ENCODE data around the gene SLC6A5.
A peak's percentile ranks its signal among the peaks of the same experiment; 100 is the strongest.

The SLC6A5 gene

DNA sequence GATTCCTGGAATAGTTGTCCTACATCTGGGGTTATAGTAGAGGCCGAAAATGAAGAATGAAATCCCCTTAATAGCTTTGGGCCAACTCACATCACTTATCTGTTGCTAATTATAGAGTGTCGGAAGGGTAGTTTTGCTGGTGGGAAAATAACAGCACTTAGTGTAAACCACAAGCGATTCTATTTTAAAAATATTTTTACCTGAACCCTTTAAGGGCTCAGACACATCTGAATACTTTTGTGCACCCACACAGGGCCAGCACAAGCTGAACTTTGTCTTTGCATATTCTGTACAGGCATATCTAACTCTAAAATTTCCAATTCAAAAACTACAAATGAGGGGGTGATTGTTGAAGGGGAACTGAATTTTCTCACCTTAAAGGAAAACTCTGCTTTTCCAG lies 27.6 kb downstream of the SLC6A5 start:
- no peak for DNase-seq

DNA sequence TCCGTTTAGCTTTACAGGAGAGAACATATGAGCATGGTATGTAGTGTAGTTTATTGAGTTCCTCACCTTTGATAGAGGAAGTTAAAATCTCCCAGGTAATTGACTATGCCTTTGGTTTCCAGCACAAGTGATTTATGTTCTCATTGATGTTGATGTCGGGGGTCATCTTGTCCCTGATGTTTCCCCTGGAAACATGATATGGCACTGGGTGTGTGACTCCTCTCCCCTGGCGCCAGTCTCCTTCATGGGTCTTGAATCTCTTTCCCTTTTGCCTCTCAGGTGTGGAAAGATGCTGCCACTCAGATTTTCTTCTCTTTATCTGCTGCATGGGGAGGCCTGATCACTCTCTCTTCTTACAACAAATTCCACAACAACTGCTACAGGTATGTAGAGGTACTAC lies 28.3 kb downstream of the SLC6A5 start:
- DNase-seq = no peak

DNA sequence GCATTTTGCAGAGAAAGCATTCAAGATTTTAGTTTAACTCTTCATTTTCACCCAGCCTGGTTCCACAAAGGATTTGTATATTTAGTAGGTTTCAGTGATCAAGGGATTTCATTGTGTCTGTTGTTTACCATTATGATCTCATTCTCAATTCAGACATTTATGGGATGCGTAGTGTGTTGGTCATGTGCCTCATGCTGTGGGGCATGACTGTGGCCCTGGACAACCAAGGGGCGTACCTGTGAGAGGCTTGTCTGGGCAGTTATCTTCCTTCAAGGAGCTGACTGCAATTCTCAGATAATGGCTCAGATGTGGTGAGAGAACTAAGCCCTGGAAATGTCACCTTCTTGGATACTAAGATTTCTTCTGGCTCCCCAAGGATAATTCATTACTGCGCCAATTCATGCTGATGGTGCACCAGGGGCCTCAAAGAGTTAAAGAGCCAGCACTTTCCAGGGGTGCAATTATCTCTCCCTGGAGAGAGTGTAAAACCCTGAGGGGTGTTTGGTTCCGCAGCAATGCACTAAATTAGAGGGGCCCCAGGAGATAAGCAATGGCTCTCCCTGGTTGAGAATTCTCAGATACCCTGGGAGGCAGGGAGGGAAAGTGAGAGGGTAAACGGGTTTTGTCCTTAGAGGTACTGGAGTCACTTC lies 32.2 kb downstream of the SLC6A5 start:
- no peak for DNase-seq

DNA sequence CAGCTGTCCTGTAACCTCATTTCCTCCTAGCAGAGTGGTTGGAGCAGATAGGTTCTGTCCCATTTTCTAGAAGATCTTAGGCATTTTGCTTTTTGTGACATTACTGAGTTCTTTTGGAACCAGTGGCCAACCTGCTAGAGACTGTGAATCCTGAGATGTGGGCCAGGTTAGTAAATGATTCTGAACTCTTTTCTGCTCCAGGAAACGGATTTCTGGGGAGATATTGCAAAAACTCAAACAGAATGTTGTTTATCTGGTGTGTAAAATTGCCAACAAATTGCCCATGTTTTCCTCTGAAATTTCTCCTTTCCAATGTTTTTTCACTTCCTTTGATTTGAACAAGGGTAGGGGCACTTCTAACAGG lies 32.7 kb downstream of the SLC6A5 start:
- DNase-seq = no peak

DNA sequence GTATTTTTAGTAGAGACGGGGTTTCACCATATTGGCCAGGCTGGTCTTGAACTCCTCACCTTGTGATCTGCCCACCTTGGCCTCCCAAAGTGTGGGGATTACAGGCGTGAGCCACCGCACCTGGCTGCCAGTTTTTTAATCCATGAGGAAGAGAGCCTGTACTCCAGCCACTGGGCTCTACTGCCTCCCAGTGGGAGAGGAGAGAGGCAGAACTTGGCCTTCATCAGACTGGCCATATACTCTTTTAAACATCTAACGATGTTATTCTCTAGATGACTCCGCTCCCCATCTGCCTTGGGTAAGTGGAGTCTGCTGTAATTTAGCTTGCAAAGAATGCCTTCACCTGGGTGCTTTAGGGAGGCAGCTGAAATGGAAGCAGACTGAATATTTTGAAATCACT lies 34.6 kb downstream of the SLC6A5 start:
- no peak for DNase-seq

DNA sequence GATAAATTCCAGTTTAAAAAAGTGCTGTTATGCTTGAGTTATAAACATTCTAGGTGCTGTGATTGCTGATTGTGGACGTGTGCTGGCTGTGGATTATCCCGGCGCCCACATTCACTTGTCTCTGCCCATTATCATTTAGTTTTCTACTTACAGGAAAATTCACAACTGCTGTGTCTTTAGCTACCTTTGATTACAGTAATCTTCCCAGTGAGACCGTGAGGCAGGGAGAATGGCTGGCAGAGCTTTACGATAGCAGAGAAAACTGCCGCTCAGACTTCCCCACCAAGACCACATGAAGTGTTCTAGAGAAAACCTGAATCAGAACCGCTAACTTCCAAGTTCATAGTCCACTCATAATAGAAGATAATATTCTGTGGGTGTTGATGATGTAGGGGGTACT lies 35.4 kb downstream of the SLC6A5 start:
- no peak for DNase-seq

DNA sequence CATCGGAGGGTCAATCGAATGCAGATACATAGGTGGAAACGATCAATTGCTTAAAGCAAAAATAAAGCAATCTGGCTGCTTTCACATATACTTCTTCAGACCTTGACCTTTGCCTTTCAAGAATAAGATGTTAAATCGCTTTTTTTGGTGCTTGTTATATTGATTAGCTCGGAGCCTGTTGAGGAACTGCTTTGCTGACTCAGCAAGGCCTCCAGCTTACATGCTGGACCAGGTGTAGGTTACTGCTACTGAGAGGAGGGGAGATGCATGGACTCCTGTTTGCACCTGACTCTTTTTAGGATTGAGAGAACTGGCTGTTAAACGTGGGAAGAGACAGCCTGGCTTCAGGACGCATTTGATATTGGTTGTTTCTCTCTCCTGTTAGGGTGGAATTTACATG lies 38.7 kb downstream of the SLC6A5 start:
- DNase-seq = no peak

DNA sequence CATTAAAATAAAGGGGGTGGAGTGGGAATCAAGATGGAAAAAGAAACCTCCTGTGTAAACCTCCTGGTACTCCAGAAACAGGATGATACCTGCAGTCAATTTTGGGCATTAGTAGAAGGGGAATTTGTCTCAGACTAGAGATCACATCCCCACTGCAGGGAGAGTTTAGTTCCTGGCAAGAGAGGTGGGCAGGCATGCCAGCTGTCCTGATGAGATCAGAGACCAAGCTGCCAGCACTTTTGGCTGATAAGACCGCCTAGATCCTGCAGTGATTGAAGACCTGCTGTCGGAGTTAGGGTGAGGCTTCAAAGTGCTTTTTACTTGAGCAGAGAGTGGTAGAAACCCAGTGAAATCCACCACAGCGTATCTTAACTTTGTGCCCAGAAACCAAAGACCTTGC lies 40.3 kb downstream of the SLC6A5 start:
- no peak for DNase-seq

DNA sequence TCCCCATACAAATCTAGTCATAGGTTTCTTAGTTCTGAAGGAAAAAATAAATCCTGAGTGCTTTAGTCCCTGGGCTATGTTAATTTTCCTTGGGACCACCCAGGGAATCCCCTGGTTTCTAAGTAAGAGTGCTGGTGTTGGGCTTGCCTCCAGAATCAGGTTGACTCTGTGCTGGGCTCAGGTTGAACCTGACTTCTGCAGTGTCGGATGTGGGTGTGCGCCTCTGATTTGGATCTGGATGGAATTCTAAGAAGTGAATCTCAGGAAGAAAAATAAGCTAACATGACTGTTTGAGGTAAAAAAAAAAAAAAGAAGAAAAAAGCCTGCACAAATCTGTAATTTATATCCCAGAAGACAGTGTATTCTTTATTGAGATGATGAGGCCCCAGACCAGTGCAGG lies 41.0 kb downstream of the SLC6A5 start:
- DNase-seq = no peak

DNA sequence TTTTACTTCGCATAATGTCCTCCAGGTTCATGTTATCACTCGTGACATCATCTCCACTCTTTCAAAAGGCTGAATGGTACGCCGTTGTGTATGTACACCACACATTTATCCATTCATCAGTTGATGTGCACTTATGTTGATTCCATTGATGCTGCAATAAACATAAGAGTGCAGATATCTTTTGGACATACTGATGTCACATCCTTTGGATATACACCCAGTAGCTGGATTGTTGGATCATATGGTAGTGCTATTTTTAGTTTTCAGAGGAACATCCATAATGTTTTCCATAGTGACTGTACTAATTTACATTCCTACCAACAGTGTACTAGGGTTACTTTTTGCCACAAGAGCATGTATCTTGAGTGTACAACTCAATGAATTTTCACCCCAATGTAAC lies 45.0 kb downstream of the SLC6A5 start:
- no peak for DNase-seq

DNA sequence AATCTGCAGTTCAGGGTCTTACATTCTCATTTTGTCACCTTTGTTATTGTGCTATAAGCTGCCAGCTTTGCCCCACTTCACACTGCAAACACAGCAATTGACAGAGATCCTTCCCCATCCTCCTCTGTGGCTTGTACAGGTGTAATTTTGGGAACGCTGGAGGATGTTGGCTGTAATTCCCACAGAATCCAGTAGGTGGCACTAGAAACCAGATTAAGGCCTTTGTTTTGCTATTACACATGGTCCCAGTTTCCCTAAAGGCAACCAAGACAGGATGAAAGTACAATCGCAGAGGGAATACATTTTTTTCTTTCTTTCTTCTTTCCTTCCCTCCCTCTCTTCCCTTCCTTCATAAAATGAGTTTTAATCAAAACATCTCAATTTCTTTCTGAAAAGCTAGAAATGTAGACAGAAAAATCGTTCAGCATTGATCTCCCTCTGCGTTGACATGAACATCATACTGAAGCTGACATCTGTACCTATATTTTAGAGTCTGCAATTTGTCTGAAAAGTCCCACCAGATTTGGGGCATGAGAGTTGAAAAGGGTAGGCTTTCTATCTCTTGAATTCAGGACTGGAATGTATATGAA lies 48.7 kb downstream of the SLC6A5 start:
- peak; percentile 40 for DNase-seq

DNA sequence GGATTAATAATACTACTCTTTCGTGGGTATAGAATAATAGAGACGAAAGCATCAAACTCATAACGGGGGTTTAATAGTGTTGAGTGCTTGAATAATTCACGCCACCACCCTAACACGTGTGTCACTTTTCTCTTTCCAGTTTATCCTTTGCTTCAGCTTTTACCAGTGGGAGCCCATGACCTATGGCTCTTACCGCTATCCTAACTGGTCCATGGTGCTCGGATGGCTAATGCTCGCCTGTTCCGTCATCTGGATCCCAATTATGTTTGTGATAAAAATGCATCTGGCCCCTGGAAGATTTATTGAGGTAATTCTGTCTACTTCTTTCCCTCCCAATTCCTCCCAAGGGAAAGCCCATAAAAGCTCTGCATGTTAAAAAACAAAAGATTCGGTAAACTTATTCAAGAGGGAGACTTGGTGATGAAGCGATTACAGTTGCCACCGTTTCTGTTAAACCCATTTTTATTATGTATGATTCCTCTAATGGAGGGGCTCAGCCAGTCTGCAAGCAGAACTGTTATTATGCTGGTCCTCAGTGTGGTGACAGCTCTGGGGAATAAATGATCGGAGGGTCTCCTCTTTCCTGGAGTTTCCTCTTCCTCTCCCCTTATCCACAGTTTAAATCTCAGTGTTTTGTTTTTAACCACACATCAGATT lies 52.9 kb downstream of the SLC6A5 start:
- DNase-seq = no peak

DNA sequence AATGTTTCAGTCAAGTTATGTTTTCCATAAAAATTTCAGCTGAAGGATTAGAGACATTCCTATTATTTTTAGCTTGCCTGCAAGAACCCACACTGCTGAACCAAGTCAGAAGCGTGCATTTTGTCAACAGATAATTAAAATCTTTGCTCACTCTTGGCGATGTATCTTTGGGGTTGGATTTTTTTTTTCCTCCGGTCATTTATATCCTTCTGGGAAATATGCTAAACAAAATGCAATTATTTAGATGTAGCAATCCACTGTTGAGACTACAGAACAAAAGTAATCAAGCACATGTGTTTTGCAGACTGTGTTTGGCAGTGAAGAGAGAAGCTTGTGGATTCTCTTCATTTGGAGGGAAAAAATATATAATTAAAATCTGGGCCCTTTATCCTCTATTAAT lies 54.6 kb downstream of the SLC6A5 start:
- DNase-seq = no peak

DNA sequence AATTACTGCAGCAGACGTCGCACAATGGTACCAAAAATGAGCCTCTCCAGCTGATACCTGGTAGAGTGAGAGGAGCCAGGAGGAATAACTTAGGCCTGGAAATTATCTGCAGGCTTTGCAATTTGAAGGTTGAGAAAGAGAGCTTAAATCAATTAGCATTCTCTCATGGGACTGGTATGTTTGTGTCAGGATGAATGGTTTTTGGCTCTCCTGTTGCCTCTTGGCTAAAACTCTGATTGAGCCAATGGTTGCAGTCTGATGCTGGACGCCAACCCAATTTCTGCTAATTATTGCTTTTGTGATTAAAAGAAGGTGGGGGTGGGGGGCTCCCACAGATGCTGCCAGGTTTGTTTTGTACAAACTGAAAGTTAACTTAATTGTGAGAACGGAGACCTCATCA lies 57.5 kb downstream of the SLC6A5 start:
- no peak for DNase-seq

DNA sequence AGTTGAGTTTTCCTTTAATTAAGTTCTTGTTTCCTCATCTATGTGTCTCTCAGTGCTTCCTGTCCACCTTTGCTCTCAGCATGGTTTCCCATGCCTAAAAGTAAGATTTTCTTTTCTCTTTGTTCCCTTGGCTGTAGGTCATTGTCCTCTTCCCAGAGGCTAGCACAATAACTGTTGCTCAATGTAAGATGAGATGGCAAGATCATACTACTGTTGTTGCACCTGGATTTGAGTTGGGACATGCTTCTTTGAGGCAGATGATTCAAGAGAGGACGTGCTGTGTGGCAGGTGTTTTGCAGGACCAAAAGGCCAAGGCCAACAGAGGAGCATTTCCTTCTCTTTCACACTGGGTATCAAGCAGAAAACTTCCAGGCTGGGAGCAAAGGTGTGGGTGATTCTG lies 58.7 kb downstream of the SLC6A5 start:
- no peak for DNase-seq

DNA sequence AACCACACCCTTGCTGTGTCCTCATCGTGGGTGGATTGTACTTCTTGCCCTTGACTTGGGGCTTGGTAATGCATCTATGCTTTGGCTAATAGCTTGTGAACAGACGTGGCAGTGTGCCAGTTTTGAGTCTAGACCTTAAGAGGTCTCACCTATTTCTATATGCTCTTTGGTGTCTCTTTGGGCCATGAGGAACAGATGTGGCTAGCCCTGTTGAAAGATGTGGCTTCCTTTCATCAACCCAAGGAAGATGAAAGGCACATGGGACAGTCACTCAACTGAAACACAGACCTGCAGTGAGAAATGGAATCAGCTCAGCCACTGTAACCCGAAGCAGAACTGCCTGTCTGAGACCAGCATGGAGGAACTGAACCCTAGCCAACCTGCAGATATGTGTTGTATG lies 62.0 kb downstream of the SLC6A5 start:
- DNase-seq = no peak

DNA sequence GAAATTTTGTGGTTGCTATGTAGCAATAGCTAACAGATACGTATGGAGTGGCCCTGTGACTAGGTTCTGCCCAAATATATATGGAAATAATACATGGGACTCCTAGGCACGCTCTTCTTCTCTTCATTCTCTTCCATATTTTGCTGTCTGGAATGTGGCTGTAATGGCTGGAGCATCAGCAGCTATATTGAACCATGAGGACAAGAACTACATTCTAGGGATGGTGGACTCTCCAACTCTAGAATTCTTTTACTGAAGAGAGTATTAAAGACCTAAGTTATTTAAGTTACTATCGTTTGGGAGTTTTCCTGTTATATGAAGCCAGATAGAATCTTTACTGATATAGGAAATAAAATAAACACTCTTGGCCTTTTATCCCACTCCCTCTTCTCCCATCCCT lies 62.4 kb downstream of the SLC6A5 start:
- no peak for DNase-seq

DNA sequence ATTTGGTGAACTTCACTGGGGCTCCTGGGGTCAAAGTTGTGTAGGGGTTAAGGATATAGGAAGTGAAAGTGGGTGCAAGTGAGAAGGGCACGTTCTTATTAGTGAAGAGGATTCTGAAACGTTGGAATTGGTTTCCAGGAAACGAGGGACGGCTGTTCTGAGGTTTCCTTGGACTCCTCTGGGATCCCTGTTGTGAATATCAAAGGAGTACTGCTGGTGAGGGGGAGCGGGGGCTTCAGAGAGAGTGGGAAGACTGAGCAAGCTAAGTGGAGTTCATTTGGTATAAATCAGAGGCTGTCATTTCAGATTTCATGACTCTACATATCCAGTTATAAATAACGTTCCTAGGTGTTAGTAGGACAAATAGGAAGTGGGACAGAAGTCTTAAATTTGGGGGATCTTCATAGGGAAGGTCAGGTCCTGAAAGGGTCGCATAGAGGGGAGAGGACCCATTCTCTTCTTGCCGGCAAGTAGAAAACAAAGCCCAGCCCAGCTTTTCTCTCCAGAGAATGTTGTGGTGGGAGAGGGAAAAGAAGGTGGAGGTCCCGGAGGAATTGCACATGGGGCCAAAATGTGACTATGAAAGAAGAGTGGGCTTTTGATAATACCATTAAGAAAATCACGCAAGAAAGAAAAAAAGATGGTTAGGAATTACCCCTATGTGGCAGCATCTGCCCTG lies 68.9 kb downstream of the SLC6A5 start:
- no peak for DNase-seq

DNA sequence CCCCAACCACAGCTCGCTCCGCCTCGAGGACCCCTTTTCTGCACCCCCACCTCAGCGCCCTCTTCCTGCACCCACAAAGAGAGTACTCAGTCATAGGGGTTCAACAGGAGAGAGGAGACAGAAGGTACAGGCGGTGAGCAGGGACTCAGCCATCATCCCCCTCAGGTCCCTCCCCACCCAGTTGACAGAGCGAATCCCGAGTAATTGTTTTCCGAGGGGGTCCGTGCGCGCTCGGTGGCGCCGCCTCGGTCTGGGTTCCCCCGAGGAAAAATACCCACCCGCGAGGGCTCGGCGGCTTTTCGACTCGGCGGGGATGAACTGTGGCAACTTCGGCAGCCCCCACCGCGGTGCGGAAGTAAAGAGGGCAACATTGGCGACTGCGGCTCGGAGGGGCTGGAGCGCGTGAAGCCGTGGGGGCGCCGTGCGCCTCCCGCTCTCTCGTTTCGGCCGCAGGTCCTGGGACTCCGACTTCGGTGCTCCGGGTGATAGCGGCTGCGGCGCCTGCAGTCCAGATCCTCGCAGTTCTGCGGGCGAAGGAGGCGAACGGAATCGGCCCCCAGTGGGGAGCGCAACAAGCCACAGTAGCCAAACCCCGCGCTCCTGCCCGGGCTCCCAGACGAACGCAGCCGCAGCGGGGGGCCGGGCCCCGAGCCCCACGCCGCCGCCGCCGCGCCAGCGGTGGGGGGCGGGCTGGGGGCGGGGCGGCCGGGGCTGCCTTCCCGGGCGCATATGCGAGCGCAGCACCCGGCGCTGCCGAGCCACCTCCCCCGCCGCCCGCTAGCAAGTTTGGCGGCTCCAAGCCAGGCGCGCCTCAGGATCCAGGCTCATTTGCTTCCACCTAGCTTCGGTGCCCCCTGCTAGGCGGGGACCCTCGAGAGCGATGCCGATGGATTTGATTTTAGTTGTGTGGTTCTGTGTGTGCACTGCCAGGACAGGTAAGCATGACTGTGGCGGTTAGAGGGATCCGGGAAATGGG lies 69.7 kb downstream of the SLC6A5 start, which contains the start of gene NELL1:
Gene NELL1 (plus strand): TSS at position 743 of the 976 bp plus-strand sequence.
- no peak for DNase-seq

DNA sequence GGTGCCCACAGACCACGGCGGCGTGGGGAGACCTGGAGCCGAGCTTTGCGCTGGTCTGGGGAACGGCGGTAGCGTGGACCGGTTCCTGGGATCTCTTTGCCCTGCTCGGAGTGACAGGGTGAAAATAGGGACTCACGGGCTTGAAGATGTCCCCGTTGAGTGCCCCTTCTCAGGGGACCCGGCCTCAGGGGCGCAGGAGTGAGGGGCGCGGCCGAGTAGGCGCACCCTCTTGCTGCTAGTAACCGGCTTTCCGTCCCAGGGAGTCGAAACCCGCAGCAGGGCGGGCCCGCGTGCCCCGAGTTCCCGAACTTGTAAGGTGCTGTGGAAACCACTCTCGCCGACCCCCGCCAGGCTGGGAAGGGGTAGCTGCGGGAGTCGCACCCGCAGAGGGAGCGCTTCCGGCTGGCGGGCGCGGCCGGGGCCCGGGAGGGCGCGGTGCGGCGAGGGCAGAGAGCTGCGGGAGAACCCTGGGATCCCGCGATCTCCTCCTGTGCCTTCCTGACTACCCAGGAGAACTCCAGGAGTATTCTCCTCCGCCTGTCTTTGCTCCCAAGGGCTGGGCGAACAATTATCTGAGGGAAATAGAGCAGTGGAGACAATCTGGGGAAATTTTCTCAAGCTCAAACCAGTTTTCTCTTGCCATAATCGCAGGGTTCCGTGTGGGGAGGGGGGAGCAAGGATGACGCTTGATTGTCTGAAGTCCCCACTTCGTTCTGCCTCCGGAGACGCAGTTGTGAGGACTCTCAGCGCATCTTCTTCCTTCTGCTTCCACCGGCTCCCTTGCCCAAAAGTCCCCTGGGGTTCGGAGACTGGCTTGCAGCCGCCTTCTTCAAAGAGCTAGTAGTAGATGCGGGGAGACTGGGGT lies 70.6 kb downstream of the SLC6A5 start:
- DNase-seq = no peak

DNA sequence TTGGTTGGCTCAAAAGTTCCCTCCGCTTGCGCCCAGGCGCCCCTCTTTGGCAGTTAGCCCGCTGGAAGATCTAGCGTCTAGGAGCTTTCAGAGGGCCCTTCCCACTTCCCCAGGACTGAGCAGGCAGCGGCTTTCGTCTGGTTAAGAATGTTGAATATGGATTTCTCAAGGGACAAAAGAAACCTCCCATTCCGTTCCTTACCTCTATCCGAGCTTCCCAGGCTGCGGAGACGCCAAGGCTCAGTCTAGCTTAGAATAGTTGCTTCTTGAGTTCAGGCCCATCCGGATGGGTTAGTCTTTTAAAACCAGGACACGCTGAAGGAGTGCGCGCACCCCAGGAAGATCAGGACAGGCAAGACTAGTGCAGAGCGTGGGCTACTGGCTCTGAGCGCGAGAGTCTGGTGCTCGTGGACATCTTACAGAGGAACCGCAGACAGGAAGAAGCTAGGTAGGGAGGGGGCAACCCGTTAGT lies 71.6 kb downstream of the SLC6A5 start:
- DNase-seq = no peak

Data from fibroblast of skin of right quadriceps (primary cell).